SU-DHL-6 (cell line): Measurements from ENCODE around the gene MGAT5.

ENCODE experiments used
- H2AFZ ChIP-seq: fragments of 200-600 bp; sonication (generic); 2 replicates; pipeline ENCODE4 v1.6.1; 2014; ENCODE audit warnings: low read depth, mild to moderate bottlenecking, moderate library complexity, mixed read lengths, antibody characterized with exemption, low read length; ENCODE audit not compliant: severe bottlenecking
- H3F3A ChIP-seq: fragments of 200-600 bp; shearing (Covaris generic); 2 replicates; pipeline ENCODE4 v1.6.0; 2016; ENCODE audit warnings: antibody characterized with exemption, mild to moderate bottlenecking; ENCODE audit not compliant: insufficient read depth
- H3K27ac ChIP-seq: fragments of 200-600 bp; sonication (generic); 2 replicates; pipeline ENCODE4 v1.5.1; 2016; ENCODE audit warnings: low read depth, mild to moderate bottlenecking, low read length, moderate library complexity, mixed read lengths
- H3K27me3 ChIP-seq: fragments of 200-600 bp; sonication (generic), shearing (Covaris generic); 2 replicates; pipeline ENCODE4 v1.6.0; 2014; ENCODE audit warnings: mild to moderate bottlenecking, low read length
- H3K36me3 ChIP-seq: fragments of 200-600 bp; sonication (generic); 2 replicates; pipeline ENCODE4 v1.6.1; 2014; ENCODE audit warnings: mild to moderate bottlenecking, low read length, mixed read lengths
- H3K4me2 ChIP-seq: fragments of 300-600, 200-600 bp; shearing (Covaris generic), sonication (generic); 2 replicates; pipeline ENCODE4 v1.6.0; 2014; ENCODE audit warnings: low read length, low read depth, mild to moderate bottlenecking; ENCODE audit not compliant: poor library complexity, severe bottlenecking
- H3K4me3 ChIP-seq: fragments of 200-600 bp; sonication (generic); 2 replicates; pipeline ENCODE4 v1.5.1; 2014; ENCODE audit warnings: antibody characterized with exemption, low read length, mild to moderate bottlenecking, mixed read lengths; ENCODE audit not compliant: insufficient read depth, poor library complexity, severe bottlenecking
- H3K79me2 ChIP-seq: fragments of 200-600 bp; sonication (generic); 2 replicates; pipeline ENCODE4 v1.6.1; 2014; ENCODE audit warnings: mild to moderate bottlenecking, low read length, moderate library complexity; ENCODE audit not compliant: insufficient read depth
- H3K9ac ChIP-seq: fragments of 200-600 bp; sonication (generic); 2 replicates; pipeline ENCODE4 v1.7.0; 2014; ENCODE audit warnings: mild to moderate bottlenecking, low read length
- H3K9me2 ChIP-seq: fragments of 200-600 bp; sonication (generic); replicated peaks from 2 replicates; pipeline ENCODE4 v1.6.1; 2014; ENCODE audit warnings: low read length; ENCODE audit not compliant: insufficient read depth
- H3K9me3 ChIP-seq: fragments of 200-600 bp; sonication (generic); 2 replicates; pipeline ENCODE4 v1.6.1; 2014; ENCODE audit warnings: low read length, mixed read lengths; ENCODE audit not compliant: insufficient read depth
- H4K20me1 ChIP-seq: fragments of 200-600 bp; sonication (generic); 2 replicates; pipeline ENCODE4 v1.6.1; 2014; ENCODE audit warnings: low read depth, mild to moderate bottlenecking, antibody characterized with exemption, low read length, moderate library complexity, mixed read lengths
- CTCF ChIP-seq: fragments of 200-600 bp; sonication (generic); IDR thresholded peaks from one replicate; pipeline ENCODE4 v1.5.1; 2017; ENCODE audit warnings: antibody characterized with exemption, mild to moderate bottlenecking, low read length, moderate library complexity; ENCODE audit not compliant: insufficient read depth, poor library complexity, severe bottlenecking
- EZH2phosphoT487 ChIP-seq: fragments of 200-600 bp; sonication (generic), shearing (Covaris generic); conservative IDR thresholded peaks from 2 replicates; pipeline ENCODE4 v1.6.1; 2018; ENCODE audit warnings: mild to moderate bottlenecking, antibody characterized with exemption, low read length, moderate library complexity, mixed read lengths

MGAT5 gene

GRCh38 chr2:134336352-134336751 lies 82.5 kb downstream of the MGAT5 start:
- H3K4me2 ChIP-seq, result no peak overlapping the region
- H2AFZ ChIP-seq, result no peak overlapping the region
- H3K27ac ChIP-seq, result no peak overlapping the region
- H3K79me2 ChIP-seq, result no peaks in the 10 kb centered on the region
- H3K4me3 ChIP-seq, result no peak overlapping the region
- no peaks in the 10 kb centered on the region for H4K20me1 ChIP-seq
- H3K9me3 ChIP-seq, result no peaks in the 10 kb centered on the region
- no peaks in the 10 kb centered on the region for H3F3A ChIP-seq
- no peaks in the 10 kb centered on the region for H3K27me3 ChIP-seq
- H3K36me3 ChIP-seq, result 0 out of 2 replicates have a peak, but pooled peaks cover 3% of the 10 kb centered on the region
- TF ChIP-seq CTCF (no peak), EZH2phosphoT487 (no peak)
- no peak overlapping the region for H3K9ac ChIP-seq
- H3K9me2 ChIP-seq, result no peaks in the 10 kb centered on the region

GRCh38 chr2:134336921-134337320 lies 83.0 kb downstream of the MGAT5 start:
- TF ChIP-seq EZH2phosphoT487 (no peak), CTCF (no peak)
- Histone ChIP-seq H3F3A (no peaks in the 10 kb centered on the region), H3K9me3 (no peaks in the 10 kb centered on the region)

GRCh38 chr2:134337631-134338030 lies 83.8 kb downstream of the MGAT5 start:
- Histone ChIP-seq H3K4me3 (no peak overlapping the region), H3K36me3 (0 out of 2 replicates have a peak, but pooled peaks cover 3% of the 10 kb centered on the region), H3K9ac (no peak overlapping the region), H3K4me2 (no peak overlapping the region), H3F3A (no peaks in the 10 kb centered on the region), H4K20me1 (no peaks in the 10 kb centered on the region), H3K79me2 (no peaks in the 10 kb centered on the region), H3K9me3 (no peaks in the 10 kb centered on the region), H3K9me2 (no peaks in the 10 kb centered on the region), H3K27me3 (no peaks in the 10 kb centered on the region), H2AFZ (no peak overlapping the region), H3K27ac (no peak overlapping the region)
- no peak for TF ChIP-seq EZH2phosphoT487
- no peak for TF ChIP-seq CTCF

More at GRCh38 chr2:134336921-134337320, 83.0 kb downstream of the MGAT5 start:
- Histone ChIP-seq H2AFZ (no peak overlapping the region), H3K9ac (no peak overlapping the region), H3K27ac (no peak overlapping the region), H3K79me2 (no peaks in the 10 kb centered on the region), H3K9me2 (no peaks in the 10 kb centered on the region), H3K27me3 (no peaks in the 10 kb centered on the region), H3K4me2 (no peak overlapping the region), H3K4me3 (no peak overlapping the region), H3K36me3 (0 out of 2 replicates have a peak, but pooled peaks cover 3% of the 10 kb centered on the region), H4K20me1 (no peaks in the 10 kb centered on the region)
